Activated CD4-positive, CD25-positive, alpha-beta regulatory T cell treated with anti-CD3 and anti-CD28 coated beads, Interleukin-2, amount 50 U/mL, for 72 hours (primary cell): ENCODE measurements around the gene ROBO3.

Source experiments
- DNase-seq: peaks from one replicate; pipeline ENCODE4 v3.0.0; 2021

ROBO3 gene

GRCh38 chr11:124865181-124865901 is at the start of gene ROBO3:
ROBO3 (plus strand) TSS chr11:124865432; CDS start chr11:124865578, 146 bp downstream.
- no peak for DNase-seq

GRCh38 chr11:124817036-124817435 is 48.2 kb upstream of the ROBO3 start:
- DNase-seq: no peak

- DNase-seq: no peak
Measured at GRCh38 chr11:124821995-124822730, 43.1 kb upstream of the ROBO3 start.

- no peak for DNase-seq
Measured at GRCh38 chr11:124823512-124824376, 41.5 kb upstream of the ROBO3 start.

GRCh38 chr11:124825876-124826275 is 39.4 kb upstream of the ROBO3 start:
- DNase-seq: no peak

- DNase-seq: no peak
Measured at GRCh38 chr11:124829986-124830385, 35.2 kb upstream of the ROBO3 start.

- no peak for DNase-seq
Measured at GRCh38 chr11:124830749-124831148, 34.5 kb upstream of the ROBO3 start.

GRCh38 chr11:124831897-124832296 is 33.3 kb upstream of the ROBO3 start:
- no peak for DNase-seq

- DNase-seq: no peak
Measured at GRCh38 chr11:124832571-124832970, 32.7 kb upstream of the ROBO3 start.

GRCh38 chr11:124834526-124835180 is 30.6 kb upstream of the ROBO3 start:
- DNase-seq: no peak

GRCh38 chr11:124835918-124836317 is 29.3 kb upstream of the ROBO3 start:
- no peak for DNase-seq

GRCh38 chr11:124837491-124837856 is 27.8 kb upstream of the ROBO3 start:
- DNase-seq: no peak

- DNase-seq: no peak
Measured at GRCh38 chr11:124838805-124839127, 26.5 kb upstream of the ROBO3 start.

GRCh38 chr11:124839128-124839971 is 25.9 kb upstream of the ROBO3 start:
- DNase-seq: no peak

GRCh38 chr11:124839972-124840621 is 25.1 kb upstream of the ROBO3 start:
- no peak for DNase-seq

- no peak for DNase-seq
Measured at GRCh38 chr11:124840666-124841065, 24.6 kb upstream of the ROBO3 start.

GRCh38 chr11:124841201-124841600 is 24.0 kb upstream of the ROBO3 start:
- no peak for DNase-seq

- no peak for DNase-seq
Measured at GRCh38 chr11:124841840-124842239, 23.4 kb upstream of the ROBO3 start.

- DNase-seq: no peak
Measured at GRCh38 chr11:124842305-124842704, 22.9 kb upstream of the ROBO3 start.

GRCh38 chr11:124843616-124843910 is 21.7 kb upstream of the ROBO3 start:
- no peak for DNase-seq

- DNase-seq: no peak
Measured at GRCh38 chr11:124844664-124845079, 20.6 kb upstream of the ROBO3 start.
